ENCODE results near the gene OCIAD1. TPM values are rescaled to one million over a fixed set of nuclear protein-coding genes. Genes with fewer than 3 reads are reported as not detected.

OCIAD1 gene
- total RNA-seq: 100 to 1,000 TPM; 148 to 229 (median 187) TPM

GRCh38 chr4:48830706-48831531 is at the start of gene OCIAD1:
Gene OCIAD1 (plus strand): TSS chr4:48831088. CDS start chr4:48832625, 1,537 bp downstream.
- ATAC-seq (replicated peaks in 6 of 8): peak; percentile 95 to 98 (median 97)

GRCh38 chr4:48781968-48782367 is 48.9 kb upstream of the OCIAD1 start:
- H3K27ac ChIP-seq: no peak overlapping the region
- in situ Hi-C loops (cut with MboI; ENCODE audit: low pct_unique_long_range_greater_than_20kb in 2 of 9, low sequenced_read_pairs in 9 of 9, unreplicated experiment in 9 of 9): loop anchor here in 1 of 9 experiments (25.0 kb wide), 1 partner anchor 195 kb away; no protein-coding TSS in a partner anchor
- peaks cover 3 to 7% of the 10 kb centered on the region in 2 donors for H3K4me1 ChIP-seq (replicated peaks in 1 of 2)

More at GRCh38 chr4:48830706-48831531, at the start of gene OCIAD1:
- WGBS, 10 experiments: 0 to 3% (median 0%) methylated on average over 2 to 9 of the region's 56 CpGs; no CpG with 5 or more reads in 5 of the 10 experiments
- Histone ChIP-seq H3K4me3 (peak within 1 kb of the TSS; percentile 67 to 83 (median 72)), H3K4me1 (replicated peaks in 1 of 2) (peaks cover 8 to 17% of the 10 kb centered on the region in 2 donors), H3K27ac (peak within 1 kb of the TSS; percentile 97 to 98)
- in situ Hi-C loops (cut with MboI; ENCODE audit: low pct_unique_long_range_greater_than_20kb in 2 of 9, low sequenced_read_pairs in 9 of 9, unreplicated experiment in 9 of 9): no loop called here

GRCh38 chr4:48785302-48785701 is 45.6 kb upstream of the OCIAD1 start:
- H3K27ac ChIP-seq: no peak overlapping the region
- ATAC-seq (replicated peaks in 6 of 8): no peak
- H3K4me3 ChIP-seq: no peak overlapping the region
- H3K4me1 ChIP-seq (replicated peaks in 1 of 2): peaks cover 0 to 3% of the 10 kb centered on the region in 2 donors
- in situ Hi-C loops (cut with MboI; ENCODE audit: low pct_unique_long_range_greater_than_20kb in 2 of 9, low sequenced_read_pairs in 9 of 9, unreplicated experiment in 9 of 9): loop anchor here in 1 of 9 experiments (25.0 kb wide), 1 partner anchor 198 kb away; no protein-coding TSS in a partner anchor

More at GRCh38 chr4:48781968-48782367, 48.9 kb upstream of the OCIAD1 start:
- no peak overlapping the region for H3K4me3 ChIP-seq
- no peak for ATAC-seq (replicated peaks in 6 of 8)

GRCh38 chr4:48786549-48786948 is 44.3 kb upstream of the OCIAD1 start:
- WGBS, 10 experiments: 48 to 100% (median 82%) methylated on average over 1 to 2 of the region's 2 CpGs; no CpG with 5 or more reads in 3 of the 10 experiments
- Histone ChIP-seq H3K4me1 (replicated peaks in 1 of 2) (no peaks in the 10 kb centered on the region), H3K4me3 (no peak overlapping the region), H3K27ac (no peak overlapping the region)
- ATAC-seq (replicated peaks in 6 of 8): no peak
- in situ Hi-C loops (cut with MboI; ENCODE audit: low pct_unique_long_range_greater_than_20kb in 2 of 9, low sequenced_read_pairs in 9 of 9, unreplicated experiment in 9 of 9): loop anchor here in 1 of 9 experiments (25.0 kb wide), 1 partner anchor 199 kb away; no protein-coding TSS in a partner anchor

- Histone ChIP-seq H3K27ac (no peak overlapping the region), H3K4me3 (no peak overlapping the region), H3K4me1 (replicated peaks in 1 of 2) (no peaks in the 10 kb centered on the region)
- ATAC-seq (replicated peaks in 6 of 8): no peak
- 17 to 86% (median 33%) methylated on average over 1 of the region's 1 CpG; no CpG with 5 or more reads in 2 of the 10 experiments for WGBS, 10 experiments
- in situ Hi-C loops (cut with MboI; ENCODE audit: low pct_unique_long_range_greater_than_20kb in 2 of 9, low sequenced_read_pairs in 9 of 9, unreplicated experiment in 9 of 9): loop anchor here in 1 of 9 experiments (25.0 kb wide), 1 partner anchor 200 kb away; no protein-coding TSS in a partner anchor
Measured at GRCh38 chr4:48787056-48787455, 43.8 kb upstream of the OCIAD1 start.

- Histone ChIP-seq H3K4me1 (replicated peaks in 1 of 2) (no peaks in the 10 kb centered on the region), H3K27ac (no peak overlapping the region), H3K4me3 (no peak overlapping the region)
- no peak for ATAC-seq (replicated peaks in 6 of 8)
- in situ Hi-C loops (cut with MboI; ENCODE audit: low pct_unique_long_range_greater_than_20kb in 2 of 9, low sequenced_read_pairs in 9 of 9, unreplicated experiment in 9 of 9): loop anchor here in 1 of 9 experiments (25.0 kb wide), 1 partner anchor 203 kb away; no protein-coding TSS in a partner anchor
Measured at GRCh38 chr4:48790561-48790960, 40.3 kb upstream of the OCIAD1 start.

- H3K4me3 ChIP-seq: no peak overlapping the region
- in situ Hi-C loops (cut with MboI; ENCODE audit: low pct_unique_long_range_greater_than_20kb in 2 of 9, low sequenced_read_pairs in 9 of 9, unreplicated experiment in 9 of 9): loop anchor here in 1 of 9 experiments (25.0 kb wide), 1 partner anchor 204 kb away; no protein-coding TSS in a partner anchor
- H3K4me1 ChIP-seq (replicated peaks in 1 of 2): no peaks in the 10 kb centered on the region
- H3K27ac ChIP-seq: no peak overlapping the region
- ATAC-seq (replicated peaks in 6 of 8): no peak
Measured at GRCh38 chr4:48791313-48791712, 39.6 kb upstream of the OCIAD1 start.

- Histone ChIP-seq H3K4me3 (no peak overlapping the region), H3K27ac (no peak overlapping the region), H3K4me1 (replicated peaks in 1 of 2) (no peaks in the 10 kb centered on the region)
- 20 to 100% (median 74%) methylated on average over 1 to 5 of the region's 5 CpGs for WGBS, 10 experiments
- no peak for ATAC-seq (replicated peaks in 6 of 8)
- in situ Hi-C loops (cut with MboI; ENCODE audit: low pct_unique_long_range_greater_than_20kb in 2 of 9, low sequenced_read_pairs in 9 of 9, unreplicated experiment in 9 of 9): loop anchor here in 1 of 9 experiments (25.0 kb wide), 1 partner anchor 205 kb away; no protein-coding TSS in a partner anchor
Measured at GRCh38 chr4:48792348-48793006, 38.4 kb upstream of the OCIAD1 start.

GRCh38 chr4:48795108-48795507 is 35.8 kb upstream of the OCIAD1 start:
- no peak for ATAC-seq (replicated peaks in 6 of 8)
- H3K4me3 ChIP-seq: no peak overlapping the region
- WGBS, 10 experiments: 50 to 100% (median 100%) methylated on average over 1 to 2 of the region's 3 CpGs; no CpG with 5 or more reads in 2 of the 10 experiments
- no peak overlapping the region for H3K27ac ChIP-seq
- in situ Hi-C loops (cut with MboI; ENCODE audit: low pct_unique_long_range_greater_than_20kb in 2 of 9, low sequenced_read_pairs in 9 of 9, unreplicated experiment in 9 of 9): loop anchor here in 1 of 9 experiments (25.0 kb wide), 1 partner anchor 208 kb away; no protein-coding TSS in a partner anchor
- H3K4me1 ChIP-seq (replicated peaks in 1 of 2): no peaks in the 10 kb centered on the region

GRCh38 chr4:48796191-48796926 is 34.5 kb upstream of the OCIAD1 start:
- Histone ChIP-seq H3K4me1 (replicated peaks in 1 of 2) (no peaks in the 10 kb centered on the region), H3K27ac (no peak overlapping the region), H3K4me3 (no peak overlapping the region)
- in situ Hi-C loops (cut with MboI; ENCODE audit: low pct_unique_long_range_greater_than_20kb in 2 of 9, low sequenced_read_pairs in 9 of 9, unreplicated experiment in 9 of 9): loop anchor here in 1 of 9 experiments (25.0 kb wide), 1 partner anchor 209 kb away; no protein-coding TSS in a partner anchor
- WGBS, 10 experiments: 33 to 100% (median 68%) methylated on average over 1 to 2 of the region's 2 CpGs
- ATAC-seq (replicated peaks in 6 of 8): no peak

- H3K4me1 ChIP-seq (replicated peaks in 1 of 2): no peaks in the 10 kb centered on the region
- WGBS, 10 experiments: 0 to 100% (median 63%) methylated on average over 1 of the region's 1 CpG; no CpG with 5 or more reads in 2 of the 10 experiments
- in situ Hi-C loops (cut with MboI; ENCODE audit: low pct_unique_long_range_greater_than_20kb in 2 of 9, low sequenced_read_pairs in 9 of 9, unreplicated experiment in 9 of 9): loop anchor here in 1 of 9 experiments (25.0 kb wide), 1 partner anchor 210 kb away; no protein-coding TSS in a partner anchor
- H3K27ac ChIP-seq: no peak overlapping the region
- no peak overlapping the region for H3K4me3 ChIP-seq
- ATAC-seq (replicated peaks in 6 of 8): peak in 2 of 8 experiments; percentile 18 to 44
Measured at GRCh38 chr4:48796927-48797679, 33.8 kb upstream of the OCIAD1 start.

GRCh38 chr4:48798117-48798516 is 32.8 kb upstream of the OCIAD1 start:
- no peak for ATAC-seq (replicated peaks in 6 of 8)
- H3K27ac ChIP-seq: no peak overlapping the region
- in situ Hi-C loops (cut with MboI; ENCODE audit: low pct_unique_long_range_greater_than_20kb in 2 of 9, low sequenced_read_pairs in 9 of 9, unreplicated experiment in 9 of 9): loop anchor here in 1 of 9 experiments (25.0 kb wide), 1 partner anchor 211 kb away; no protein-coding TSS in a partner anchor

More at GRCh38 chr4:48798117-48798516, 32.8 kb upstream of the OCIAD1 start:
- 67 to 100% (median 89%) methylated on average over 1 to 2 of the region's 2 CpGs; no CpG with 5 or more reads in 1 of the 10 experiments for WGBS, 10 experiments
- Histone ChIP-seq H3K4me1 (replicated peaks in 1 of 2) (no peaks in the 10 kb centered on the region), H3K4me3 (no peak overlapping the region)
